WERI-Rb-1 (cell line): Measurements from ENCODE around the gene MYLK3.

Experiments used
- DNase-seq: peaks from one replicate; pipeline ENCODE4 v3.0.0-alpha.2; 2020
- H3K27ac ChIP-seq: fragments of 250-450 bp; sonication (Bioruptor Pico); 2 replicates; pipeline ENCODE4 v1.5.1; 2020; ENCODE audit warnings: mild to moderate bottlenecking, moderate library complexity
- H3K27me3 ChIP-seq: fragments of 250-450 bp; sonication (Bioruptor Pico); 2 replicates; pipeline ENCODE4 v1.5.1; 2021; ENCODE audit warnings: mild to moderate bottlenecking, low read depth, moderate library complexity; ENCODE audit not compliant: insufficient read depth, severe bottlenecking
- H3K36me3 ChIP-seq: fragments of 250-450 bp; sonication (Bioruptor Pico); 2 replicates; pipeline ENCODE4 v1.5.1; 2020; ENCODE audit warnings: mild to moderate bottlenecking, moderate library complexity
- H3K4me3 ChIP-seq: 2 replicates; pipeline ENCODE4 v1.5.1; 2011; ENCODE audit warnings: low read depth, mild to moderate bottlenecking, control low read depth, low read length
- H3K9me3 ChIP-seq: fragments of 250-450 bp; sonication (Bioruptor Pico); 2 replicates; pipeline ENCODE4 v1.5.1; 2021; ENCODE audit warnings: mild to moderate bottlenecking, moderate library complexity; ENCODE audit not compliant: severe bottlenecking
- CTCF ChIP-seq: IDR thresholded peaks from 2 replicates; pipeline ENCODE4 v1.5.1; 2011; ENCODE audit warnings: low read depth, mild to moderate bottlenecking, control low read depth, inconsistent platforms, low read length

The MYLK3 gene

GRCh38 chr16:46782320-46782719 is 34.2 kb upstream of the MYLK3 start:
- DNase-seq, result no peak
- H3K27ac ChIP-seq, result no peak overlapping the region
- no peak for TF ChIP-seq CTCF
- H3K4me3 ChIP-seq, result no peak overlapping the region
- H3K27me3 ChIP-seq, result no peaks in the 10 kb centered on the region
- H3K9me3 ChIP-seq, result no peaks in the 10 kb centered on the region
- H3K36me3 ChIP-seq, result no peaks in the 10 kb centered on the region

- H3K27me3 ChIP-seq, result no peaks in the 10 kb centered on the region
- no peak overlapping the region for H3K4me3 ChIP-seq
Measured at GRCh38 chr16:46777804-46778203, 29.7 kb upstream of the MYLK3 start.

GRCh38 chr16:46775214-46775613 is 27.1 kb upstream of the MYLK3 start:
- no peaks in the 10 kb centered on the region for H3K36me3 ChIP-seq
- no peak for DNase-seq
- no peaks in the 10 kb centered on the region for H3K9me3 ChIP-seq
- no peak for TF ChIP-seq CTCF
- no peak overlapping the region for H3K27ac ChIP-seq
- no peaks in the 10 kb centered on the region for H3K27me3 ChIP-seq
- H3K4me3 ChIP-seq, result no peak overlapping the region

More at GRCh38 chr16:46777804-46778203, 29.7 kb upstream of the MYLK3 start:
- no peaks in the 10 kb centered on the region for H3K36me3 ChIP-seq
- H3K27ac ChIP-seq, result no peak overlapping the region
- no peak for TF ChIP-seq CTCF
- no peak for DNase-seq
- no peaks in the 10 kb centered on the region for H3K9me3 ChIP-seq

- Histone ChIP-seq H3K27me3 (no peaks in the 10 kb centered on the region), H3K36me3 (no peaks in the 10 kb centered on the region), H3K9me3 (no peaks in the 10 kb centered on the region), H3K27ac (no peak overlapping the region), H3K4me3 (no peak overlapping the region)
- no peak for DNase-seq
- TF ChIP-seq CTCF, result no peak
Measured at GRCh38 chr16:46774743-46775177, 26.6 kb upstream of the MYLK3 start.

- DNase-seq, result no peak
- H3K36me3 ChIP-seq, result no peaks in the 10 kb centered on the region
- H3K4me3 ChIP-seq, result no peak overlapping the region
- no peak overlapping the region for H3K27ac ChIP-seq
- no peaks in the 10 kb centered on the region for H3K9me3 ChIP-seq
- H3K27me3 ChIP-seq, result no peaks in the 10 kb centered on the region
- no peak for TF ChIP-seq CTCF
Measured at GRCh38 chr16:46772463-46772862, 24.3 kb upstream of the MYLK3 start.

- no peaks in the 10 kb centered on the region for H3K36me3 ChIP-seq
- no peak overlapping the region for H3K4me3 ChIP-seq
- no peak for TF ChIP-seq CTCF
- DNase-seq, result no peak
- no peaks in the 10 kb centered on the region for H3K9me3 ChIP-seq
- no peak overlapping the region for H3K27ac ChIP-seq
- H3K27me3 ChIP-seq, result no peaks in the 10 kb centered on the region
Measured at GRCh38 chr16:46768809-46769208, 20.7 kb upstream of the MYLK3 start.
